HG03342 (cell line): ENCODE data around the gene IDH2.
"Not testable (repeated sequence)": the region's sequence is repeated elsewhere in the genome, so short reads cannot be mapped to it uniquely, and the experiment has no call there.

Experiments used
- ATAC-seq: cut with Tn5 transposase; IDR thresholded peaks from one replicate; pipeline ENCODE4 v1.9.1; 2021; ENCODE audit warnings: mild to moderate bottlenecking, moderate library complexity; ENCODE audit not compliant: unreplicated experiment

IDH2 gene

DNA sequence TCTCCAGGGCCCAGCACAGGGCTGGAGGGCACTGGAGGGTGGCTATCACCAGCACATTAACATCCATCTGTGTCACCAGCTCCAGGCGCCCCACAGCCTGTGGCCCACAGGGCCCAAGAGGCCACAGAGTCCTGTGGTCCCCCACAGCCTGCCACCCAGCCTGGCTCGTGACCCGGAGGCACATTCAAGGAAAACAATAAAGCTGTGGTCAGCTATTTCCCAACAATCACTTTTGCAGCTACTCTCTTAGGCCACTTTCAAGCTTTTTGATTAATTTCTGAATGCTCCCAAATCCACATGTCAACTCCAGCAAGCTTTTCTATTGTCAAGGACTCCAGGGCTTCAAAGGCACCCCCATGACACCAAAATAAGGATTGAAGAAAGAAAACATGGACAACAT is 16.7 kb downstream of the IDH2 start:
- ATAC-seq, result no peak

DNA sequence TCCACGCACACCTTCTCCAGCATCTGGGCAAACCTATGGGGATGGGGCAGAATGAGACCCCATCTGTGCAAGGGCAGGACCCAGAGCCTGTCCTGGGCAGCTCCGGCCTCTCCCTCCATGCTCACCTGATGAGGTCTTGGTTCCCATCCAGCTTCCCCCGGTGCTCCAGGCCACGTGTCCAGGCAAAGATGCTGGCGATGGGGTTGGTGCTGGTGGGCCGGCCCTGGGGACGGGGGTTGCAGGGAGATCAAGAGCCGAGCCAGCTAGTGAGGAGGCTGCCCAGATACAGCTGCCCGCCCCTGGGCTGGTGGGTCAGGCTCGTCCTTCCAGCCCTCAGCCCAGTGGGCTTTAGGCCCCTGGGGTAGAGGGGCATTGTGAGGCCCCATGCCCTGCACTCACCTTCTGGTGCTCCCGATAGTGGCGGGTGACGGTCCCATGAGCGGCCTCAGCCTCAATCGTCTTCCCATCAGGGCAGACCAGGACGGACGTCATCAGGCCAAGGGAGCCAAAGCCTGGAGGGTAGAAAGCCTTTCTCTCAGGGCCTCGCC is 17.3 kb downstream of the IDH2 start:
- no peak for ATAC-seq

DNA sequence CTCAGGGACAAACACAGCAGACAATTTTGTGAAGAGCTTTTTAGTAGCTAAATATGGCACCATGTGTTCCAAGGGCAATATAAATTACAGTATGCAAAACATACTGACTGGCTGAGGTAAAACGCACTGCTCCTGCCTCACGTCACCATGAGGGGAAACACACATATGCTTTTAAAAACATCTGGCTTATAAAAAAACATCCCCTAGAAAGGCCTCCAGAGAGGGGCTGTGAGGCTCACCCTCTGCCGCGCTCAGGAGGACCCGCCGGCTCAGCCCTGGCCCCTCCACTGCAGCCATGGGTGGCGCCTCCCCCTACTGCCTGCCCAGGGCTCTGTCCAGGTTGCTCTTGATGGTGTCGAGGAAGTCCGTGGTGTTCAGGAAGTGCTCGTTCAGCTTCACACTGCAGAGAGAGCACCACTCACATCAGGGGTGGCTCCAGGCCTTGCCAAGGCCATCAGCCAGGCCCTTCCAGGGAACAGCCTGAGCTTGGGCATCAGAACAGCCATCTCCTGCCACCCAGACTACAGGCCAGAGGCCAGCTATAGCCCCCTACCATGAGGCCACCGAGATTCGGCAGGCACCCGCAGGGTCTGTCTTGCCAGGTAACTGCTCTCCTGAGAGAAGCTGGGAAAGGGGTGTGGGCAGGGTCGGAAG is 18.2 kb downstream of the IDH2 start:
- ATAC-seq, result no peak

DNA sequence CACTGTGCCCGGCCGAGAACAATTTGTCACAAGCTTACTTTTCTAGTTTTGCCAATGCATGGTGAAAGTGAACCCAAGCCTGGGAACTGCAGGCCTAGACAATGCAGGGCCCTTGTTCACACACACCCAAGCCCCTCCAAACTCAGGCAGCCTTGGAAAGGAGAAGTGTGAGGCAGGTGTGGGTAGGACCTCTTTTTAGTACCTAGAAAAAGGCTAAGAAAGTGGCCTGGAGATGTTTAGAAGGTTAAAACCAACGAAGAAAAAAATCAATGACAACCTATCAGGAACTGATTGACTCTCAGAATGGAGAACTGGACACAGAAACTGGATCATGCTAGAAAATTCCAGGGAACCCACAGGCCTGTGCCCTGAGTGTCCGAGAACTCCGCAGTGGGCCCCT is 18.8 kb downstream of the IDH2 start:
- ATAC-seq, result no peak

- no peak for ATAC-seq
Observed at GRCh38 chr15:90082140-90082715, 20.0 kb downstream of the IDH2 start.

DNA sequence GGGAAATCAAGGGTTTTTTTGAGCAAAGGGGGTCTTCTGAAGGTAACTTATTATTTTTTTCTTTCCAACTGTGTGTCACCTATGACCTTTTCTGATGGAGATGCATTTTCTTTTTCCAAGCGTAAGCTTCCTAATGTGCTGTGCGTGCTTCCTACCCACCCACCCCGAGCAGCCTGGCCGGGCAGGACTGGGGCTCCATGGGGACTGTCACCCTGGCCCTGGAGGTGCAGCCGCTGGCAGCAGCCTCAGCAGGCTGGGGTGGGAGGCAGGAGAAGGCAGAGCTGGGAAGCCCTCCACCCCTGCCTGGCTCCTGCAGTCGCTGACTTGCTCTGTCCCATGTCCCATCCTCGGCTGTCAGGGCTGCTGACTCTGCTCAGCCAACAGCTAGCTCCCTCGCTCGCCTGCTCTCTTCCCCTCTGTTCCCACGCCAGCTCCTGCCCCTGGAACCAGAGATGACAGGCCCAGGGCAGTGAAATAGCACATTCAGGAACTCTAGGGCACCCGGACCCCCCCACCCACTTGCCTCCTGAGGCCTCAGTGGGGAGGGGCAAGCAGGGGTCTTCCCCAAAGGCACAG is 21.4 kb downstream of the IDH2 start:
- no peak for ATAC-seq

DNA sequence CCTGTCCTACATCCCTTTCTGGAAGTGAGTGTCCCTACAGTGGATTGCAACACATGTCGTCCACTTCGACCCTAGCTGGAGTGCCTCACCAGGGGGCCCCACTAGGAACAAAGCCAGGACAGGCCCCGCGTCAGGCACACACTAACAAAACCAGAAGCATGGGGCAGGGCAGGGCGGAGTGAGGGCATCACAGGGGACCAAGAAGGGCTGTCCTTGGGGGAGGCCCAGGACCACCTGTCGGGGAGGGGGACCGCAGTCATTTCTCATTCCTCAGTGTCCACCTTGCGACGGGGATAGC is 21.9 kb downstream of the IDH2 start:
- ATAC-seq, result no peak

- no peak for ATAC-seq
Observed at GRCh38 chr15:90079619-90080457, 22.4 kb downstream of the IDH2 start.

DNA sequence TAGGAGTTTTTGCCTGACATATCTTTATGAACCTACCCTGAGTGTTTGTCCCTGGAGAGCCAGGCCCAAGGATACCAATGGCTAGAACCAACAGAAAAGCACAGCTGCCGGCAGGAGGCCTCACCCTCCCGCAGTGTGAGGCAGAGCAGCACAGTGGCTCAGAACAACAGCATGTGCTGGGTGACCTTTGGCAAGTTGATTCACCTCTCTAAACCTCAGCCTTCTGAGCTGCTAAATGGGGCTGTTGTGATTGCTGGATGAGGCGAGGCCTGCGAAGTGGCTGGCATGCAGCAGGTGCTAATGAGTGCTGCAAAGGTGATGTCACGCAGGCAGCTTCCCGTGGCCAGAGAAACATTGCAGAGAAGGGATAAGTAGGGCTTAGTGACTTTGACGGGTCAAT is 23.3 kb downstream of the IDH2 start:
- no peak for ATAC-seq

DNA sequence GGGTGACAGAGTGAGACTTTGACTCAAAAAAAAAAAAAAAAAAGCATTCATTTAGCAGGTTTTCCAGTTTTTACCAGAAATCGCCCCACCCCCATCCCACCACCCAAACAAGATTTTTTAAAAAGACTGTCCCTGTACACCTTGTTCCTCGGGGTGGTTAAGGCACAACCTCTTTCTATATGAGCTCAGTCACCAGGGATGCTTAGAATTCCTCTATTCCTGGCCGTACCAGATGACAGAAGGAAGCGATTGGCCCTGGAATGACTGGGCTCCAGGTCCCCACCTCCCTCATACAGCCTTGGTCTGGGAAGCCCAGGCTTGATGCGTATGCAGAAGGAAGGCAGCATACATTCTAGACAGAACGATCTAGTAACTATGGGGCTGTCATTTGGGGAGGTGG is 25.6 kb downstream of the IDH2 start:
- ATAC-seq, result no peak

DNA sequence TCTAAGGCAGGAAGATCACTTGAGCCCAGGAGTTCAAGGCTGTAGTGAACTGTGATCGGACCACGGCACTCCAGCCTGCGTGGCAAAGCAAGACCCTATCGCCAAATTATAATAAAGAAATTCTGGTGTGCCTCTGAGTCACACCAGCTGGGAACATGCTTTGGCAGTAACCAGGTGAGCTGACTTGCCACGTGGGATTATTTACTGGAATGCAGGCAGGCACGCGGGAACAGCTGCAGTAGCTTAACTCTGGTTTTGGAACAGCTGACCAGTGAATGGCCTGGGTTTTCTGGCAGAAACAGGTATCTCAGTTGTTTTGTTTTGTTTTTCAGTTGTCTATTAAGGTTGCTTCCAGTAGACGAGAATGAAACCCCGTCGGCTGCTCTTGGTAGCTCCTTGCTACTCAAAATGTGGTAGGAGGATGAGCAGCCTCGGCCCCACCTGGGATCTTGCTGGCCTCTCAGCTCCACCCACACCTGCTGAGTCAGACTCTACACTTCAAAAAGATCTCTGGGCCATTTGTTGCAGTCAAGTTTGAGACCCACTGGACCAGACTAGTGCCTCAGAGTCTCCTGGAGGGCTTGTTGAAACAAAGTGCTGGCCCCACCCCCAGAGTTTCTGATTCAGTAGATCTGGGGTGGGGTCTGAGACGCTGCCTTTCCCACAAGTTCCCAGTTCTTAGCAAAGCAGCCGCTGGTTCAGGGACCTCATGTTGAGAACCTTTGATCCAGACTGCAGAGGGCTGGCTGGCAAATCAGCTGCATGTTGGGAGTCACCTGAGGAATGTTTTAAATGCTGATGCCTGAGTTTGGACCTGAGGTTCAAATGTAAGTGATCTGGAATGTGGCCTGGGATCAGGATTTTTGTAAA is 26.6 kb downstream of the IDH2 start:
- no peak for ATAC-seq

- ATAC-seq, result no peak
Observed at GRCh38 chr15:90074916-90075315, 27.4 kb downstream of the IDH2 start.

DNA sequence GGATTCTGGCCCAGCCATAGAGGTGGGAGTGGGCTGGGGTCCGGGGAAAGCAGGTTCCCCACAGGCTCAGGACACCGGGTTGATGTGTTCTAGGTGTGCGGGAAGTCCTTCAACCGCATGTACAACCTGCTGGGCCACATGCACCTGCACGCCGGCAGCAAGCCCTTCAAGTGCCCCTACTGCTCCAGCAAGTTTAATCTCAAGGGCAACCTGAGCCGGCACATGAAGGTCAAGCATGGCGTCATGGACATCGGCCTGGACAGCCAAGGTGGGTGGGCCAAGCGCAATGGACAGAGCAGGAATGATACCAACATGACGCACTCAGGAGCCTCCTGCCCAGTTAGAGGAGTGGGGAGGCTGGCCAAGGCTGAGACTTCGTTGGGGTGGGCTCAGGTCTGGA is 28.2 kb downstream of the IDH2 start:
- ATAC-seq, result no peak

DNA sequence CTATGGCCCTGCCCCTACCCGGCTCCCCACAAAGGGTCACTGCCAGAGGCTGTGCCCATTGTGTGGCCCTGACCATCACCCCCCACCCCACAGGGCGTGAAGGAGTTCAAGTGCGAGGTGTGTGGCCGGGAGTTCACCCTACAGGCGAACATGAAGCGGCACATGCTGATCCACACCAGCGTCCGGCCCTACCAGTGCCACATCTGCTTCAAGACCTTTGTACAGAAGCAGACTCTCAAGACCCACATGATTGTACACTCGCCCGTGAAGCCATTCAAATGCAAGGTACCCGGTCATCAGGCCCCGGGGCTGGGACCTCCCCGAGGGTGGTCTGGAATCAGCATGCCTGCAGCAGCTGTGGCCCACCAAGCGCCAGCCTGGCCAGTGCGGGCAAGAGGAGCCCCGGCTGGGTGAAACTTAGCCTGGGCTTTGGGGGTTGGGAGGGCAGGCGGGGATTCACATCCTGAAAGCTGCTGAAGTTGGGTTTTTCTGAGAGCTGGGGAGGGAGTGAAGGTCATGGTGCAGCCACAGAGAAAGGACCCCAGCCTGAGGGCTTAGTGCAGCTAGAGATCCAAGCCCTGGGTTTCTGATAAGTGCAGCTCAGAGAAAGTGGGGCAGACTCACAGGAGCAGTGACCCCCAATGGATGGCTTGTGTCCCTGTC is 29.2 kb downstream of the IDH2 start:
- no peak for ATAC-seq

GRCh38 chr15:90071220-90071807 is 31.0 kb downstream of the IDH2 start:
- ATAC-seq, result peak; percentile 77

DNA sequence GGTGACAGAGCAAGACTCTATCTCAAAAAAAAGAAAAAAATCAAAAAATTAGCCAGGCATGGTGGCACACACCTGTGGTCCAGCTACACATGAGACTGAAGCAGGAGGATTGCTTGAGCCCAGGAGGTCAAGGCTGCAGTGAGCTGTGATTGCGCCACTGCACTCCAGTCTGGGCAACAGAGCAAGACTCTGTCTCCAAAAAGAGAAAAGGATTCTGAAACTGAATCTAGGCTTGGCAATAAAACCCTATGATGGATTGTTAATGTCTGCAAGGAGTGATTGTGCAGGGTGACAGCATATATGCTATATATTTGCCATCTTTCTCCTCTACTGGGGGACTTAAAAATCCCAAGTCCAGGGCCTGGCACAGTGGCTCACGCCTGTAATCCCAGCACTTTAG is 31.6 kb downstream of the IDH2 start:
- not testable (repeated sequence) for ATAC-seq

GRCh38 chr15:90067953-90068606 is 34.2 kb downstream of the IDH2 start:
- ATAC-seq, result no peak

DNA sequence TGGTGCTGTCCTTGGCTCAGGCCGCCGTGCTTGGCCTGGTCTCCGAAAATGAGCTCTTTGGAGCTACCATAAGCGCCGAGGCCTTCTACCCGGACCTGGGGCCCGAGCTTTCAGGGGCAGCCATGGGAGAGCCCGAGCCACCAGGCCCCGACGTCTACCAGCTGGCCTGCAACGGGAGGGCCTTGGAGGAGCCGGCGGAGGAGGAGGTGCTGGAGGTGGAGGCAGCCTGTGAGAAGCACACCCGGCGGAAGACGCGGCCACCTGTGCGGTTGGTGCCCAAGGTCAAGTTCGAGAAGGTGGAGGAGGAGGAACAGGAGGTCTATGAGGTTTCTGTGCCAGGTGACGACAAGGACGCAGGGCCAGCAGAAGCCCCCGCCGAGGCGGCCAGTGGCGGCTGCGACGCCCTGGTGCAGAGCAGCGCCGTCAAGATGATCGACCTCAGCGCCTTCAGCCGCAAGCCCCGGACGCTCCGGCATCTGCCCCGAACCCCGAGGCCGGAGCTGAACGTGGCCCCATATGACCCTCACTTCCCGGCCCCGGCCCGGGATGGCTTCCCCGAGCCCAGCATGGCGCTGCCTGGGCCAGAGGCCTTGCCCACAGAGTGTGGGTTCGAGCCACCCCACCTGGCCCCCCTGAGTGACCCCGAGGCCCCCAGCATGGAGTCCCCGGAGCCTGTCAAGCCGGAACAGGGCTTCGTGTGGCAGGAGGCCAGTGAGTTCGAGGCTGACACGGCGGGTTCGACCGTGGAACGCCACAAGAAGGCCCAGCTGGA is 34.9 kb downstream of the IDH2 start:
- ATAC-seq, result no peak

DNA sequence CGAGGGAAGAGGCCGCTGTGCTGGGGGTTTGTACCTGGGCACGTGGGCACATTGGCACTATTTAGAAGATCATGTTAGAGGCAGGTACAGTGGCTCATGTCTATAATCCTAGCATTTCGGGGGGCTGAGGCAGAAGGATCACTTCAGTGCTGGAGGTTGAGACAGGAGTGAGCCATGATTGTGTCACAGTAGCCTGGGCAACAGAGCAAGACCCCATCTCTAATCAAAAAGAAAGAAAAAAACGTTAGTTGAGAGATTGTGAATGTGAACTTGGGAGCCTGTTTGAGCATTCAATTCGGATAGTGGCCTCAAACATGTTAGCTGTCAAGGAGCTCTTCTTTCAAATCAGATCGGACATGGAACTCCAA is 36.6 kb downstream of the IDH2 start:
- no peak for ATAC-seq
